Heart right ventricle (tissue), 16 donors: ENCODE data around the gene UGGT2. TPM values are rescaled to one million over a fixed set of nuclear protein-coding genes. Genes with fewer than 3 reads are reported as not detected.
A peak's percentile ranks its signal among the peaks of the same experiment; 100 is the strongest.

Source experiments
- ATAC-seq, 8 donors: fragments of 200-7000 bp; cut with Tn5 transposase; one replicate each; pipeline ENCODE4 v1.9.1; 2020; ENCODE audit warnings: mild to moderate bottlenecking in 8 of 8, moderate library complexity in 8 of 8, moderate number of reproducible peaks in 1 of 8
- DNase-seq, 2 donors: peaks; one replicate each; pipeline ENCODE4 v3.0.0-alpha.2; 2020
- H3K27ac ChIP-seq, 10 donors: fragments of 200-600 bp; sonication (generic) in 2 of 10; one replicate each; pipeline versions ENCODE4 v1.5.0 to v1.8.0; 2020 to 2022; ENCODE audit warnings: mild to moderate bottlenecking in 3 of 10
- H3K27me3 ChIP-seq, 7 donors: fragments of 200-600 bp; one replicate each; pipeline ENCODE4 v1.8.0; 2021 to 2022; ENCODE audit warnings: mild to moderate bottlenecking in 2 of 7
- H3K36me3 ChIP-seq, 9 donors: fragments of 200-600 bp; sonication (generic) in 1 of 9; one replicate each; pipeline versions ENCODE4 v1.5.0 to v1.8.0; 2020 to 2022; ENCODE audit warnings: mild to moderate bottlenecking in 2 of 9
- H3K4me1 ChIP-seq, 9 donors: fragments of 200-600 bp; sonication (generic) in 1 of 9; one replicate each; pipeline versions ENCODE4 v1.5.0 to v1.8.0; 2020 to 2022; ENCODE audit warnings: mild to moderate bottlenecking in 4 of 9
- H3K4me3 ChIP-seq, 10 donors: fragments of 200-600 bp; sonication (generic) in 2 of 10; one replicate each; pipeline versions ENCODE4 v1.5.0 to v1.8.0; 2020 to 2022; ENCODE audit warnings: mild to moderate bottlenecking in 7 of 10, moderate library complexity in 2 of 10
- H3K9me3 ChIP-seq, 11 donors: fragments of 200-600 bp in 10 of 11; sonication (generic) in 2 of 11; one replicate each; pipeline versions ENCODE4 v1.5.0 to v1.8.0; 2013 to 2022; ENCODE audit warnings: mild to moderate bottlenecking in 2 of 11, control low read depth in 1 of 11, moderate library complexity in 1 of 11
- WGBS, 2 donors: extraction: QIAGEN DNeasy Blood & Tissue Kit; methylation state at CpG; one replicate each; pipeline ENCODE4 v1.1.7; 2013; ENCODE audit warnings: inconsistent platforms in 1 of 2; 5-methylcytosine and 5-hydroxymethylcytosine counted together
- intact Hi-C, 10 donors: fragments of 100-400 bp; cut with DNase I; formaldehyde crosslinking; loops; one replicate each; pipeline versions ENCODE4 v1.11.1 to v1.14.2; 2022
- polyA plus RNA-seq, 2 donors: library from polyadenylated mRNA; stranded (reverse); fragments of 200-250 nt; gene quantifications; one replicate each; pipeline ENCODE4 v1.2.3, GENCODE V29; 2013
- total RNA-seq, 10 donors: library from RNA; stranded (reverse); fragmentation: NEBNext Ultra II Directional in 3 of 10; extraction: Animal tissue kit (Norgen Biotek cat#: 25700) in 3 of 10; gene quantifications; one replicate each; pipeline versions ENCODE4 v1.2.1 to v1.2.4, GENCODE V29; 2021 to 2023
- TF ChIP-seq, protein P1 (sequence below), 9 donors: fragments of 200-600 bp; sonication (generic) in 2 of 9; IDR thresholded peaks; one replicate each; pipeline versions ENCODE4 v1.5.0 to v1.8.0; 2021 to 2022; ENCODE audit warnings: antibody characterized with exemption in 9 of 9, mild to moderate bottlenecking in 5 of 9, moderate library complexity in 1 of 9
- donor health status: Arrhythmogenic right ventricular cardiomyopathy.
- donor health status: ischemic (EF 13 %, LVEDD 7.1; RV severe dilation, severe dysfunction).
- donor health status: healthy with polysubstance abuse.
- donor health status: DM: no; HTN: yes; CAD: no.
- donor health status: DM: no; HTN: no; CAD: no.
- donor health status: ischemic (EF 25% LVEDD 6.9; RV normal size, moderate dysfunction).
- donor health status: ischemic (EF 25% LVEDD 5.7; RV mildly dilated, moderate dysfunction).
- donor health status: healthy.
- donor health status: DM: yes; HTN: yes; CAD: no.
- donor health status: Ischemic cardiomyopathy.
- donor health status: ischemic (EF 35%, LVEDD 5.7; RV mildly dilated, moderate dysfunction).
- donor health status: nonischemic (EF 11% LVEDD 7.7; RV severe dilation, severe dysfunction).
- donor health status: DM: yes; HTN: yes; CAD: no.
- donor health status: PGD.
- donor health status: ischemic (EF 29% LVEDD 5.4; RV normal size, mild dysfunction).
- donor health status: nonischemic (EF 23%, LVEDD 6.1; RV moderate dilation, normal function).

UGGT2 gene
- total and polyA plus RNA-seq, 12 donors = 4.7 to 13.4 (median 11.0) TPM

DNA sequence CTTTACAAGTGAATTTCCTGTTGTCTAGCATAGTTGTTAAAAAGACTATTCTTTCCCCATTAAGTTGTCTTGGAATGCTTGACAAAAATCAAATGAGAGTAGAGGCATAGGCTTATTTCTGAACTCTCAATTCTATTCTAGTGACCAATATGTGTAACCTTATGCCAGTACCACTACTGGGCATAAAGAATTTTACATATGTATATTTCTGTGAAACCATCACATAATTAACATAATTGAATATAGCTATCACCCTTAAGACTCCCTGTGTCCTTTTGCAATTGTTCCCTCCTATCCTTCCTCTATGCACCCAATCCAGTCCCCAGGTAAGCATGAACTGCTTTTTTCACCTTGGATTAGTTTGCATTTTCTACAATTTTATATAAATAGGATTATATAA, 211.3 kb downstream of the UGGT2 start:
- DNase-seq = no peak
- no peak for ATAC-seq
- H3K4me3 ChIP-seq = no peak overlapping the region
- TF ChIP-seq, protein P1, sequence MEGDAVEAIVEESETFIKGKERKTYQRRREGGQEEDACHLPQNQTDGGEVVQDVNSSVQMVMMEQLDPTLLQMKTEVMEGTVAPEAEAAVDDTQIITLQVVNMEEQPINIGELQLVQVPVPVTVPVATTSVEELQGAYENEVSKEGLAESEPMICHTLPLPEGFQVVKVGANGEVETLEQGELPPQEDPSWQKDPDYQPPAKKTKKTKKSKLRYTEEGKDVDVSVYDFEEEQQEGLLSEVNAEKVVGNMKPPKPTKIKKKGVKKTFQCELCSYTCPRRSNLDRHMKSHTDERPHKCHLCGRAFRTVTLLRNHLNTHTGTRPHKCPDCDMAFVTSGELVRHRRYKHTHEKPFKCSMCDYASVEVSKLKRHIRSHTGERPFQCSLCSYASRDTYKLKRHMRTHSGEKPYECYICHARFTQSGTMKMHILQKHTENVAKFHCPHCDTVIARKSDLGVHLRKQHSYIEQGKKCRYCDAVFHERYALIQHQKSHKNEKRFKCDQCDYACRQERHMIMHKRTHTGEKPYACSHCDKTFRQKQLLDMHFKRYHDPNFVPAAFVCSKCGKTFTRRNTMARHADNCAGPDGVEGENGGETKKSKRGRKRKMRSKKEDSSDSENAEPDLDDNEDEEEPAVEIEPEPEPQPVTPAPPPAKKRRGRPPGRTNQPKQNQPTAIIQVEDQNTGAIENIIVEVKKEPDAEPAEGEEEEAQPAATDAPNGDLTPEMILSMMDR (IDR thresholded peaks at IDR 0.05) = no peak
- H3K27ac ChIP-seq = no peak overlapping the region
- H3K36me3 ChIP-seq = peaks cover 0 to 4% (median 0%) of the 10 kb centered on the region in 9 donors
- peaks cover 0 to 43% (median 0%) of the 10 kb centered on the region in 11 donors for H3K9me3 ChIP-seq
- no peaks in the 10 kb centered on the region for H3K4me1 ChIP-seq
- no peaks in the 10 kb centered on the region for H3K27me3 ChIP-seq
- intact Hi-C loops = no loop called here

- TF ChIP-seq, protein P1 (IDR thresholded peaks at IDR 0.05) = peak; percentile 82 to 96 (median 93)
These were observed 219.0 kb downstream of the UGGT2 start for GRCh38 chr13:95834134-95834765.

GRCh38 chr13:95833719-95834118, 219.5 kb downstream of the UGGT2 start:
- Histone ChIP-seq H3K4me3 (no peak overlapping the region), H3K27me3 (no peaks in the 10 kb centered on the region)
- intact Hi-C loops = loop anchor here (1.0 to 10.0 kb wide), 15 partner anchors 209 to 649 kb away; no protein-coding TSS in a partner anchor

More at GRCh38 chr13:95834134-95834765, 219.0 kb downstream of the UGGT2 start:
- ATAC-seq (peak in 7 of 8 donors; percentile 64 to 87 (median 73)), DNase-seq (peak; percentile 40 to 44)
- peaks cover 0 to 34% (median 4%) of the 10 kb centered on the region in 11 donors for H3K9me3 ChIP-seq
- 26% methylated on average over 3 of the region's 3 CpGs for WGBS, 2 donors
- no peak overlapping the region for H3K27ac ChIP-seq
- H3K4me3 ChIP-seq = no peak overlapping the region
- no peaks in the 10 kb centered on the region for H3K27me3 ChIP-seq
- intact Hi-C loops = loop anchor here (1.0 to 10.0 kb wide), 15 partner anchors 209 to 649 kb away; no protein-coding TSS in a partner anchor
- H3K36me3 ChIP-seq = peaks cover 0 to 8% (median 0%) of the 10 kb centered on the region in 9 donors
- peaks cover 0 to 8% (median 6%) of the 10 kb centered on the region in 9 donors for H3K4me1 ChIP-seq

GRCh38 chr13:95833126-95833525, 220.1 kb downstream of the UGGT2 start:
- TF ChIP-seq, protein P1 (IDR thresholded peaks at IDR 0.05) = no peak

More at GRCh38 chr13:95833719-95834118, 219.5 kb downstream of the UGGT2 start:
- TF ChIP-seq, protein P1 (IDR thresholded peaks at IDR 0.05) = no peak
- H3K36me3 ChIP-seq = peaks cover 0 to 8% (median 0%) of the 10 kb centered on the region in 9 donors
- DNase-seq (no peak), ATAC-seq (peak in 1 of 8 donors; percentile 24)
- H3K27ac ChIP-seq = no peak overlapping the region
- H3K4me1 ChIP-seq = peaks cover 0 to 8% (median 6%) of the 10 kb centered on the region in 9 donors
- WGBS, 2 donors = 10 to 18% methylated on average over 1 of the region's 1 CpG
- H3K9me3 ChIP-seq = peaks cover 0 to 35% (median 4%) of the 10 kb centered on the region in 11 donors

More at GRCh38 chr13:95833126-95833525, 220.1 kb downstream of the UGGT2 start:
- Histone ChIP-seq H3K36me3 (peaks cover 0 to 8% (median 0%) of the 10 kb centered on the region in 9 donors), H3K27ac (no peak overlapping the region), H3K9me3 (peaks cover 0 to 30% (median 4%) of the 10 kb centered on the region in 11 donors), H3K27me3 (no peaks in the 10 kb centered on the region), H3K4me3 (no peak overlapping the region), H3K4me1 (peaks cover 0 to 8% (median 6%) of the 10 kb centered on the region in 9 donors)
- intact Hi-C loops = loop anchor here in 9 of 10 donors (5.0 to 10.0 kb wide), 12 partner anchors 208 to 648 kb away; no protein-coding TSS in a partner anchor
- DNase-seq (no peak), ATAC-seq (no peak)
- WGBS, 2 donors = 95 to 96% methylated on average over 1 of the region's 1 CpG
